ENCODE measurements around the gene SIT1.

DNA sequence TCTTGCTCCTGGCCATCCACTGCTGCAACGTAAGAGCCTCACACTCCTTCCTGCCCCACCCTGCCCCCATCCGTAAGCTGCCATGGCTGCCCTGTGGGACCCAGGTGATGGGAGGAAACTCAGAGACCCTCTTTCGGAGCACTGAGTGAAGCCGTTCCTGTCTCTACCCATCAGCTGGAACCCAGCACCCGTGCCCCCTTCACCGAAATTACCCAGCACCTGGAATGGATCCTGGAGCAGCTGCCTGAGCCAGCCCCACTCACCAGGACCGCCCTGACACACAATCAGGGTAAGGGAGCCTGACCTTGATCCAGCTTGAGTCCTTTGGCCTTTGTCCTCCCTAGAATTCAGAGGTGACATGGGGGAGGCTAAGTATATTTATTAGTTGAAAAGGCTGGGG lies 42.5 kb downstream of the SIT1 start:
- no peak for TF ChIP-seq POLR2AphosphoS5 (IDR thresholded peaks at IDR 0.05; ENCODE audit: low read depth, low read length)
- TF ChIP-seq, protein P1, sequence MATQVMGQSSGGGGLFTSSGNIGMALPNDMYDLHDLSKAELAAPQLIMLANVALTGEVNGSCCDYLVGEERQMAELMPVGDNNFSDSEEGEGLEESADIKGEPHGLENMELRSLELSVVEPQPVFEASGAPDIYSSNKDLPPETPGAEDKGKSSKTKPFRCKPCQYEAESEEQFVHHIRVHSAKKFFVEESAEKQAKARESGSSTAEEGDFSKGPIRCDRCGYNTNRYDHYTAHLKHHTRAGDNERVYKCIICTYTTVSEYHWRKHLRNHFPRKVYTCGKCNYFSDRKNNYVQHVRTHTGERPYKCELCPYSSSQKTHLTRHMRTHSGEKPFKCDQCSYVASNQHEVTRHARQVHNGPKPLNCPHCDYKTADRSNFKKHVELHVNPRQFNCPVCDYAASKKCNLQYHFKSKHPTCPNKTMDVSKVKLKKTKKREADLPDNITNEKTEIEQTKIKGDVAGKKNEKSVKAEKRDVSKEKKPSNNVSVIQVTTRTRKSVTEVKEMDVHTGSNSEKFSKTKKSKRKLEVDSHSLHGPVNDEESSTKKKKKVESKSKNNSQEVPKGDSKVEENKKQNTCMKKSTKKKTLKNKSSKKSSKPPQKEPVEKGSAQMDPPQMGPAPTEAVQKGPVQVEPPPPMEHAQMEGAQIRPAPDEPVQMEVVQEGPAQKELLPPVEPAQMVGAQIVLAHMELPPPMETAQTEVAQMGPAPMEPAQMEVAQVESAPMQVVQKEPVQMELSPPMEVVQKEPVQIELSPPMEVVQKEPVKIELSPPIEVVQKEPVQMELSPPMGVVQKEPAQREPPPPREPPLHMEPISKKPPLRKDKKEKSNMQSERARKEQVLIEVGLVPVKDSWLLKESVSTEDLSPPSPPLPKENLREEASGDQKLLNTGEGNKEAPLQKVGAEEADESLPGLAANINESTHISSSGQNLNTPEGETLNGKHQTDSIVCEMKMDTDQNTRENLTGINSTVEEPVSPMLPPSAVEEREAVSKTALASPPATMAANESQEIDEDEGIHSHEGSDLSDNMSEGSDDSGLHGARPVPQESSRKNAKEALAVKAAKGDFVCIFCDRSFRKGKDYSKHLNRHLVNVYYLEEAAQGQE (IDR thresholded peaks at IDR 0.05; ENCODE audit: insufficient read depth in 1 of 2, low read depth in 2 of 2, low read length in 2 of 2) = no peak
- TF ChIP-seq TAF1 (IDR thresholded peaks at IDR 0.05; ENCODE audit: borderline replicate concordance, insufficient read depth, low read length) = no peak
- TF ChIP-seq SIN3A (IDR thresholded peaks at IDR 0.05; ENCODE audit: borderline replicate concordance, insufficient read depth, low read length) = no peak
- TF ChIP-seq FOXP2 (optimal IDR thresholded peaks at IDR 0.05; ENCODE audit: borderline replicate concordance, extremely low read depth, extremely low read length, insufficient read depth) = no peak
